HK-2 (cell line): Measurements from ENCODE around the gene NUDT4B.
"Not testable (repeated sequence)": the region's sequence is repeated elsewhere in the genome, so short reads cannot be mapped to it uniquely, and the experiment has no call there.

Source experiments
- DNase-seq: peaks from one replicate; pipeline ENCODE4 v3.0.0-alpha.2; 2018; ENCODE audit not compliant: unreplicated experiment

The NUDT4B gene

GRCh38 chr1:148748563-148749334 lies at the start of gene NUDT4B:
Gene NUDT4B (plus strand): TSS chr1:148748774. CDS start chr1:148748953, 179 bp downstream.
- not testable (repeated sequence) for DNase-seq

GRCh38 chr1:148699357-148699756 lies 49.2 kb upstream of the NUDT4B start:
- not testable (repeated sequence) for DNase-seq

GRCh38 chr1:148702242-148702641 lies 46.3 kb upstream of the NUDT4B start:
- DNase-seq: not testable (repeated sequence)

GRCh38 chr1:148703973-148704591 lies 44.5 kb upstream of the NUDT4B start:
- DNase-seq: not testable (repeated sequence)

- DNase-seq: not testable (repeated sequence)
Observed at GRCh38 chr1:148705316-148705948, 43.1 kb upstream of the NUDT4B start.

GRCh38 chr1:148708779-148709333 lies 39.7 kb upstream of the NUDT4B start:
- not testable (repeated sequence) for DNase-seq

- DNase-seq: not testable (repeated sequence)
Observed at GRCh38 chr1:148710772-148711523, 37.6 kb upstream of the NUDT4B start.

GRCh38 chr1:148712353-148712752 lies 36.2 kb upstream of the NUDT4B start:
- DNase-seq: not testable (repeated sequence)

- DNase-seq: not testable (repeated sequence)
Observed at GRCh38 chr1:148715518-148715917, 33.1 kb upstream of the NUDT4B start.

- not testable (repeated sequence) for DNase-seq
Observed at GRCh38 chr1:148716966-148717520, 31.5 kb upstream of the NUDT4B start.

- not testable (repeated sequence) for DNase-seq
Observed at GRCh38 chr1:148720918-148721317, 27.7 kb upstream of the NUDT4B start.

GRCh38 chr1:148722758-148723157 lies 25.8 kb upstream of the NUDT4B start:
- DNase-seq: not testable (repeated sequence)

- not testable (repeated sequence) for DNase-seq
Observed at GRCh38 chr1:148723515-148723914, 25.1 kb upstream of the NUDT4B start.

GRCh38 chr1:148724872-148725271 lies 23.7 kb upstream of the NUDT4B start:
- not testable (repeated sequence) for DNase-seq

- DNase-seq: not testable (repeated sequence)
Observed at GRCh38 chr1:148727862-148728261, 20.7 kb upstream of the NUDT4B start.

- not testable (repeated sequence) for DNase-seq
Observed at GRCh38 chr1:148729128-148729527, 19.4 kb upstream of the NUDT4B start.

GRCh38 chr1:148729541-148729940 lies 19.0 kb upstream of the NUDT4B start:
- not testable (repeated sequence) for DNase-seq

- not testable (repeated sequence) for DNase-seq
Observed at GRCh38 chr1:148732277-148732676, 16.3 kb upstream of the NUDT4B start.

GRCh38 chr1:148733585-148734310 lies 14.8 kb upstream of the NUDT4B start:
- DNase-seq: not testable (repeated sequence)

- DNase-seq: not testable (repeated sequence)
Observed at GRCh38 chr1:148734311-148734662, 14.3 kb upstream of the NUDT4B start.
